GM13976 (cell line): ENCODE results near the gene CSH1.
A peak's percentile ranks its signal among the peaks of the same experiment; 100 is the strongest.
"Not testable (repeated sequence)": the region's sequence is repeated elsewhere in the genome, so short reads cannot be mapped to it uniquely, and the experiment has no call there.

Experiments used
- DNase-seq: peaks from one replicate; pipeline ENCODE4 v3.0.0; 2012; ENCODE audit warnings: low spot score
- in situ Hi-C: fragments of 300-500 bp; cut with MboI; formaldehyde crosslinking; loops from one replicate; pipeline ENCODE4 v1.12.0; 2022; ENCODE audit warnings: low sequenced_read_pairs, mixed read lengths, inconsistent platforms; ENCODE audit not compliant: unreplicated experiment
- TF ChIP-seq, protein P1 (sequence below): IDR thresholded peaks from 2 replicates; pipeline ENCODE4 v1.5.1; 2012; ENCODE audit warnings: borderline replicate concordance, mild to moderate bottlenecking; ENCODE audit not compliant: insufficient read depth; ENCODE audit errors: extremely low read depth, missing control alignments, control extremely low read depth

The CSH1 gene

DNA sequence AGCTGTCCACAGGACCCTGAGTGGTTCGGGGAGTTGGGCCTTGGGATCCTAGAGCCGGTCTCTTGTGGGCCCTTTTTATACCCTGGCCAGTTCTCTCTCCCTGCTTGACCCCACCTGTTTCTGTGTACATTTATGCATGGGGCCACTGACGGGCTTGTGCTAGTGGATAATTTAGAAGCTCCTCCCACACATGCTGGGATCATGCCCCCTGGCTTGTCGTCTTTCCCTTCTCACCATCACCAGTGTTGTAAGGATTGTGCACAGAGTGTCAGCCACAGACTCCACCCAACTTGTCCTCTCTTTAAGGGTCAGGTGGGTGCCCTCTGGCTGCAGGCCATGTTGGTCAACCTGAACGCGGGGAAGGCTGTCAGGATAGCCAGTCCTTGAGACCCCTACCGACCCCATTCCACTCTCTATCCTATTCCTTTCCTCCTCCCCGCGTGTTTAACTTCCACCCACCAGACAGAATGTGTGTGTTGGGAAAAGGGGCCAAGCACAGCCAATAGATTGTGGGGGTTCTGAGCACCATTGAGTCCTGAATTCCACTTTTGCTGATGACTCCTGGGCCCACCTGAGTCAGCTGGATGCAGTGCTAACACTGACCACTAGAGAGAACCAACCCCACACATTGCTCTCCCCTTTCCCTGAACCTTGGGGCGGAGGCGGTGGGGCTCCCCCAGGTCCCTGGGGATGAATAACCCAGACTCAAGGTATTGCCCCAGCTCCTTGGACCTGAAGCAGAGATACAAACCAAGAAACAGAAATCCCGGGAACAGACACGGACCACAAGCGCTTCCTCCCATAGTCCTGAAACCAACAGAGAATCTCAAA, at the start of gene CSH1:
Gene CSH1 (minus strand): TSS at position 51 of the 831 bp plus-strand sequence. CDS start 63 bp downstream, outside the sequence.
- in situ Hi-C loops, DNase-seq: not testable (repeated sequence)

DNA sequence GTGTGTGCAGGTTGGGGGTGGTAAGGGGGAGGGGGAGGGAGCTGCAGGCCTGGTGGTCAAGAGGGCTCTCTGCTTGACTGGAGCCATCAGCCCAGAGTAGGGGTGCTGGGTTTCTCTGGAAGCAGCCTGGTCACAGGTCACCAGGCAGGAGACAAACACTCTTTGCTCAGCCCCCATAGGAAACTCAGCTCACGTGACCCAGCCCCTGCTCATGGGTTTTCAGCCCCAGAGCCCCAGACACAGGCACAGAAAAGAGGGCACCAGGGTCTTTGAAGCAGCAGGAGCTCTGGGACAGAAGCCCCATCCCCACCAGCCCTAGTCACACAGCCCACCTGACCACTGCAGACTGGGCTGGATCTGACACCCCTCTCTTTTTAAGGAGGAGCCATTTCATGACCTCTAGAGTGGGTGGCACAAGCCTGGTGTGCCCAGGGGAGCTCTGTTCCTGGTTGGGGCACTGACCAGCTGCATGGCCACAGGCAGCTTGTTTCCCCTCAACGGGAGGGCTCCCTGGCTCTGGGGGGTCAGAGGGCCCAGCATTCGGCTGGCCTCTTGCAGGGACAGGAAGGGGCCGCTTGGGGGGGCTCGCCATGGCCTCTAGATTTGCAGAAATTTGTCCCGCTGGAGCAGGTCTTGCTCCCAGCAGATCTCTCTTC, 49.5 kb upstream of the CSH1 start:
- peak; percentile 78 for DNase-seq

DNA sequence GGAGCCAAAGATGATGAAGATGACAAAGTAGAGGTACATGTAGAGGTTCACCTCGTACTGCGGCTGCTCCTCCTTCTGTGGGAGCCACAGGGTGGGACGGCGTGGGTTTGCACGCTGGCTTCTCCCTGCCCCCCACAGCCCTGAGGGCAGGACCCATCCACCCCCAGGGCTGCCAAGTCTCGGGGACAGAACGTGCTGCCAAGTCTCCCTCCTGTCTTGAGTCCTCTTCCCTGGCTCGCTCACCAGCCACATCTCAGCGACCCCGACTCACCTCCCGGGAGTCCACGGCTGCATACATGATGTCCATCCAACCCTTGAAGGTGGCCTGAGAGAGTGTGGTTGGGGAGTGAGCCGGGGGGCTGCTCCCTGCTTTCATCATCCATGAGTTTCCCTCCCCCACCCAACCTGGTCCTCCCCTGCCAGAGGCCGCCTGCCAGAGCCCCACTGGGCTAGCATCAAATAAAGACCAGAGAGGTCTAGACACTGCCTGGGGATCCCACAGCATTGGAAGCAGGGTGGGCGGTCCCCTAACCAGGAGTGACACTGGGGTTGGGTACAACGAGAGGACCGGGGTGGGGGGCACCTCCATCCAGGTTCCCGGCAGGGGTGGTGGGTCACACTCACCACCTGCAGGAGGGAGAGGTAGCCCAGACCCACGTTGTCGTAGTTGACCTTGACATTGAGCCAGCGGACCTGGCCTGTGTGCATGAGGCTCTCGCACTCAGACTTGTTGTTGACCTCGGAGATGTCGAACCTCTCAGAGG, 48.5 kb upstream of the CSH1 start:
- in situ Hi-C loops: no loop called here
- TF ChIP-seq, protein P1, sequence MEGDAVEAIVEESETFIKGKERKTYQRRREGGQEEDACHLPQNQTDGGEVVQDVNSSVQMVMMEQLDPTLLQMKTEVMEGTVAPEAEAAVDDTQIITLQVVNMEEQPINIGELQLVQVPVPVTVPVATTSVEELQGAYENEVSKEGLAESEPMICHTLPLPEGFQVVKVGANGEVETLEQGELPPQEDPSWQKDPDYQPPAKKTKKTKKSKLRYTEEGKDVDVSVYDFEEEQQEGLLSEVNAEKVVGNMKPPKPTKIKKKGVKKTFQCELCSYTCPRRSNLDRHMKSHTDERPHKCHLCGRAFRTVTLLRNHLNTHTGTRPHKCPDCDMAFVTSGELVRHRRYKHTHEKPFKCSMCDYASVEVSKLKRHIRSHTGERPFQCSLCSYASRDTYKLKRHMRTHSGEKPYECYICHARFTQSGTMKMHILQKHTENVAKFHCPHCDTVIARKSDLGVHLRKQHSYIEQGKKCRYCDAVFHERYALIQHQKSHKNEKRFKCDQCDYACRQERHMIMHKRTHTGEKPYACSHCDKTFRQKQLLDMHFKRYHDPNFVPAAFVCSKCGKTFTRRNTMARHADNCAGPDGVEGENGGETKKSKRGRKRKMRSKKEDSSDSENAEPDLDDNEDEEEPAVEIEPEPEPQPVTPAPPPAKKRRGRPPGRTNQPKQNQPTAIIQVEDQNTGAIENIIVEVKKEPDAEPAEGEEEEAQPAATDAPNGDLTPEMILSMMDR: no peak
- no peak for DNase-seq

More for the DNA sequence above, 49.5 kb upstream of the CSH1 start:
- in situ Hi-C loops: no loop called here
- TF ChIP-seq, protein P1: peak; percentile 8

DNA sequence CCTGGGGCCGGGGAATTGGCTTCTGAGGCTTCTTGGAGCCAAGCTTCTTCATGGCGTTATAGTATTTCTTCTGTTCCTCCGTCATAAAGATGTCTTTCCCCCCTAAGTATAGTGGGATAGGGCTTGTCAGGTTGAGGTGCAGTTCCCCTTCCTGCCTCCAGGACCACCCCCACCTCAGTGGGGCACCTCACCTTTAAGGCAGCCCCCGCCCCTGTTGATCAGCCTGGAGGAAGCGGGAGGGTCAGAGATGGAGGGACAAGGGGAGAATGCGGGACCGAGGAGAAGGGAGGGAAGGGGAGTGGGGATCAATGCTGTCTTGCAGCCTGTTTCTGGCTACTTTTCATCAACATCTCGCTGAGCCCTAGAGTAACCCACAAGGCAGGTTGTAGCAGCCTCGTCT, 47.4 kb upstream of the CSH1 start:
- in situ Hi-C loops: no loop called here

DNA sequence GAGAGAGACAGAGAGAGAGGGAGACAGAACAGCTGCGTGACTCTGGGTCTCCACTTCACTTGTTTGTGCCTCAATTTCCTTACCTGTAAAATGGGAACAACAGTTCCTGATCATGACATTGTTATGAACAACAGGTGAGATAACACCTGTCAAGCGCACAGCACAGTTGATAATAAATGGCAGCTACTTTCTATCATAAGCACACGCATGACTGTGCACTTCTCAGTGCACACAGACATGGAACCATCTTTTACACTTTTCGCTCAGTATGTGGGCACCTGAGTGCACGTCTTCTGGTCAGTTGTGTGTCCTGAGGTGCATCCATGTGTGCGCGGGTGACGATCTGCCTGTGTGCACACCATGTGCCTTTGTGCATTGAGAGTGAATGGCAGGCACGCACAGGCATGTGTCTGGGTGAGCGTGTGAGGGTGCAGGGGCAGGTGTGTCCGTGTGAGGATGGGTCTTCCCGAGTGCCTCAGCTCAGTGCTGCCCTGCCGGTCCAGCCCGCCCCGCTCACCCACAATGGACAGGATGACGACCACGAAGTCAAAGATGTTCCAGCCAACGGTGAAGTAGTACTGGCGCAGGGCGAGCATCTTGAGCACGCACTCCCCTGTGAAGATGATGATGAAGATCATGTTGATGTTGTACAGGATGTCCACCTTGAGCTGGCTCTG, 46.1 kb upstream of the CSH1 start:
- no peak for DNase-seq
- TF ChIP-seq, protein P1: no peak
- in situ Hi-C loops: no loop called here

More for the DNA sequence above, 47.4 kb upstream of the CSH1 start:
- DNase-seq: no peak
- TF ChIP-seq, protein P1: no peak

DNA sequence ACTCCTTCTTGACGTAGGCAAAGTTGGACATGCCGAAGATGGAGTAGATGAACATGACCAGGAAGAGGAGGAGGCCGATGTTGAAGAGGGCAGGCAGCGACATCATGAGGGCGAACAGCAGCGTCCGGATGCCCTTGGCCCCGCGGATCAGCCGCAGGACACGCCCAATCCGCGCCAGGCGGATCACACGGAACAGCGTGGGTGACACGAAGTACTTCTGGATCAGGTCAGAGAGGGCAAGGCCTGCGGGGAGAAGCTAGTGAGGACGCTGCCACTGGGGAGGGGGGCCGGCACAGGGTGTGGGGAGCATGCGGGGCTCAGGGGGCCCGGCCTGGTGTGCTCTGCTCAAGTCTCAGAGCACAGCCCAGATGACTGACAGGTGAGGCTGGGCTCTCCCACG, 45.4 kb upstream of the CSH1 start:
- in situ Hi-C loops: no loop called here
- TF ChIP-seq, protein P1: no peak
- DNase-seq: no peak
